WTC11 (cell line): Measurements from ENCODE around the gene EIF2AK3. TPM values are rescaled to one million over a fixed set of nuclear protein-coding genes. Genes with fewer than 3 reads are reported as not detected.
A peak's percentile ranks its signal among the peaks of the same experiment; 100 is the strongest.

Experiments used
- ATAC-seq: fragments of 200-7000 bp; cut with Tn5 transposase; 2 replicates; pipeline ENCODE4 v1.10.0; 2021; ENCODE audit warnings: mild to moderate bottlenecking, moderate library complexity
- CTCF ChIA-PET: fragments of 300-600 bp; sonication (Branson Sonifier 250); formaldehyde crosslinking; loops from one replicate; lab custom pipeline; 2021; ENCODE audit warnings: antibody characterized with exemption; lab: Charles Lee
- POLR2A ChIA-PET: fragments of 350-600 bp; sonication (Branson Sonifier 250); formaldehyde crosslinking; loops from one replicate; lab custom pipeline; 2021; ENCODE audit warnings: antibody characterized with exemption; lab: Charles Lee
- DNase-seq: peaks from one replicate; pipeline ENCODE4 v3.0.0; 2021; ENCODE audit warnings: low spot score
- H3K27ac Mint-ChIP-seq: 2 replicates; pipeline ENCODE4 v1.8.0; 2021; ENCODE audit warnings: mixed read lengths
- H3K27me3 Mint-ChIP-seq: 2 replicates; pipeline ENCODE4 v1.8.0; 2021; ENCODE audit warnings: low read depth, mild to moderate bottlenecking, moderate library complexity, mixed read lengths
- H3K36me3 Mint-ChIP-seq: 2 replicates; pipeline ENCODE4 v1.8.0; 2021; ENCODE audit warnings: mixed read lengths
- H3K4me1 Mint-ChIP-seq: 2 replicates; pipeline ENCODE4 v1.8.0; 2022; ENCODE audit warnings: mixed read lengths
- H3K4me3 Mint-ChIP-seq: 2 replicates; pipeline ENCODE4 v1.8.0; 2021; ENCODE audit warnings: mild to moderate bottlenecking, moderate library complexity, mixed read lengths
- H3K9me3 Mint-ChIP-seq: 2 replicates; pipeline ENCODE4 v1.8.0; 2021; ENCODE audit warnings: mixed read lengths
- CREM ChIP-seq: sonication (generic); formaldehyde crosslinking; IDR thresholded peaks from 2 replicates; pipeline ENCODE4 v1.8.1; 2022; ENCODE audit warnings: mild to moderate bottlenecking, missing genetic modification reagents, moderate library complexity
- ESRRA ChIP-seq: sonication (generic); formaldehyde crosslinking; IDR thresholded peaks from 2 replicates; pipeline ENCODE4 v1.8.1; 2022; ENCODE audit warnings: mild to moderate bottlenecking, missing genetic modification reagents, borderline replicate concordance
- FOXP1 ChIP-seq: sonication (generic); formaldehyde crosslinking; IDR thresholded peaks from 2 replicates; pipeline ENCODE4 v1.8.0; 2022; ENCODE audit warnings: missing genetic modification reagents, mild to moderate bottlenecking, moderate library complexity, borderline replicate concordance
- GRHL2 ChIP-seq: fragments of 250-450 bp; sonication (Bioruptor Pico); IDR thresholded peaks from 2 replicates; pipeline ENCODE4 v1.8.0; 2022; ENCODE audit warnings: mild to moderate bottlenecking, moderate library complexity; ENCODE audit not compliant: insufficient replicate concordance, severe bottlenecking
- HMGA2 ChIP-seq: fragments of 250-450 bp; sonication (Bioruptor Pico); IDR thresholded peaks from 2 replicates; pipeline ENCODE4 v1.4.0; 2021; ENCODE audit warnings: mild to moderate bottlenecking, moderate library complexity
- IRF2 ChIP-seq: sonication (generic); formaldehyde crosslinking; IDR thresholded peaks from 2 replicates; pipeline ENCODE4 v1.8.0; 2022; ENCODE audit warnings: low read depth, missing genetic modification reagents, borderline replicate concordance
- NR2C2 ChIP-seq: sonication (generic); formaldehyde crosslinking; IDR thresholded peaks from 2 replicates; pipeline ENCODE4 v1.8.0; 2022; ENCODE audit warnings: mild to moderate bottlenecking, missing genetic modification reagents
- NR3C1 ChIP-seq: sonication (generic); formaldehyde crosslinking; conservative IDR thresholded peaks from 2 replicates; pipeline ENCODE4 v1.8.1; 2023; ENCODE audit warnings: low read depth, mild to moderate bottlenecking, missing genetic modification reagents
- OVOL2 ChIP-seq: fragments of 250-450 bp; sonication (Bioruptor Pico); IDR thresholded peaks from 2 replicates; pipeline ENCODE4 v1.9.0; 2021; ENCODE audit warnings: mild to moderate bottlenecking, borderline replicate concordance
- PRRX2 ChIP-seq: fragments of 250-450 bp; sonication (Bioruptor Pico); IDR thresholded peaks from 2 replicates; pipeline ENCODE4 v1.8.0; 2021; ENCODE audit warnings: mild to moderate bottlenecking
- SOX15 ChIP-seq: fragments of 250-450 bp; sonication (Bioruptor Pico); IDR thresholded peaks from 2 replicates; pipeline ENCODE4 v1.9.0; 2021; ENCODE audit warnings: mild to moderate bottlenecking
- ZNF232 ChIP-seq: sonication (generic); formaldehyde crosslinking; IDR thresholded peaks from 2 replicates; pipeline ENCODE4 v1.8.0; 2022; ENCODE audit warnings: mild to moderate bottlenecking, missing genetic modification reagents
- total RNA-seq: library from RNA; stranded (reverse); gene quantifications from 3 replicates; pipeline ENCODE4 v1.2.3, GENCODE V29; 2021
- TF ChIP-seq, protein P1 (sequence below): sonication (generic); formaldehyde crosslinking; IDR thresholded peaks from 2 replicates; pipeline ENCODE4 v1.8.1; 2022; ENCODE audit warnings: mild to moderate bottlenecking, missing genetic modification reagents, moderate library complexity, borderline replicate concordance
- TF ChIP-seq, protein P2 (sequence below): fragments of 250-450 bp; sonication (Bioruptor Pico); IDR thresholded peaks from 2 replicates; pipeline ENCODE4 v1.9.0; 2021; ENCODE audit warnings: mild to moderate bottlenecking
- TF ChIP-seq, protein P3 (sequence below): sonication (generic); formaldehyde crosslinking; conservative IDR thresholded peaks from 2 replicates; pipeline ENCODE4 v1.8.1; 2022; ENCODE audit warnings: mild to moderate bottlenecking, missing genetic modification reagents
- TF ChIP-seq, protein P4 (sequence below): sonication (generic); formaldehyde crosslinking; conservative IDR thresholded peaks from 2 replicates; pipeline ENCODE4 v1.8.1; 2023; ENCODE audit warnings: mild to moderate bottlenecking, low read depth, missing genetic modification reagents, moderate library complexity
- TF ChIP-seq, protein P5 (sequence below): sonication (generic); formaldehyde crosslinking; IDR thresholded peaks from 2 replicates; pipeline ENCODE4 v1.8.1; 2022; ENCODE audit warnings: mild to moderate bottlenecking, moderate library complexity, missing genetic modification reagents
- TF ChIP-seq, protein P6 (sequence below): fragments of 250-450 bp; sonication (Bioruptor Pico); conservative IDR thresholded peaks from 2 replicates; pipeline ENCODE4 v1.9.0; 2021; ENCODE audit warnings: mild to moderate bottlenecking
- TF ChIP-seq, protein P7 (sequence below): fragments of 250-450 bp; sonication (Bioruptor Pico); IDR thresholded peaks from 2 replicates; pipeline ENCODE4 v1.9.0; 2021; ENCODE audit warnings: mild to moderate bottlenecking

The EIF2AK3 gene
- total RNA-seq, 1 experiment from 2014 or later = 20.8 TPM

DNA sequence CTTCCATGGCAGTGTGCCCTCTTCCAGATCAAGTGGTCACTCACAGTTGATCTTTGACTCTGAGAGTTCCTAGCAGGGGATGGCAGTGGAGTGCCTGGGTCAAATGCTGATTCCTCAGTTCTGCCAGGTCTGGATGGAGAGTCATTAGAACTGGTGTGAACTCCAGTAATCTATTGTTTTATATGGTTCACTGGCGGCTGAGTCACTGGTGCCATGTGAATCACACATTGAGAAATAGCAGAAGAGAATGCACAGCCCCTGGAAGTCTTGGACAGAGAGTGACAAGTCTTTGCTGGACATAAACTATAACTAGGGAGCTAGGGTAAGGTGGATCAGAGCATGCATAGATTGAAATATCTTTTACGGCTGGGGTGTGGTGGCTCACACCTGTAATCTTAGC is 86.9 kb downstream of the EIF2AK3 start:
- Mint-ChIP-seq H3K27me3 (no peaks in the 10 kb centered on the region), H3K9me3 (peaks cover 25% of the 10 kb centered on the region), H3K27ac (0 out of 2 replicates have a peak overlapping the region, but pooled peaks have one; percentile 11), H3K4me1 (peaks cover 31% of the 10 kb centered on the region), H3K4me3 (no peak overlapping the region), H3K36me3 (peaks cover 28% of the 10 kb centered on the region)
- TF ChIP-seq, protein P1, sequence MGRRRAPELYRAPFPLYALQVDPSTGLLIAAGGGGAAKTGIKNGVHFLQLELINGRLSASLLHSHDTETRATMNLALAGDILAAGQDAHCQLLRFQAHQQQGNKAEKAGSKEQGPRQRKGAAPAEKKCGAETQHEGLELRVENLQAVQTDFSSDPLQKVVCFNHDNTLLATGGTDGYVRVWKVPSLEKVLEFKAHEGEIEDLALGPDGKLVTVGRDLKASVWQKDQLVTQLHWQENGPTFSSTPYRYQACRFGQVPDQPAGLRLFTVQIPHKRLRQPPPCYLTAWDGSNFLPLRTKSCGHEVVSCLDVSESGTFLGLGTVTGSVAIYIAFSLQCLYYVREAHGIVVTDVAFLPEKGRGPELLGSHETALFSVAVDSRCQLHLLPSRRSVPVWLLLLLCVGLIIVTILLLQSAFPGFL = no peak
- TF ChIP-seq, protein P2, sequence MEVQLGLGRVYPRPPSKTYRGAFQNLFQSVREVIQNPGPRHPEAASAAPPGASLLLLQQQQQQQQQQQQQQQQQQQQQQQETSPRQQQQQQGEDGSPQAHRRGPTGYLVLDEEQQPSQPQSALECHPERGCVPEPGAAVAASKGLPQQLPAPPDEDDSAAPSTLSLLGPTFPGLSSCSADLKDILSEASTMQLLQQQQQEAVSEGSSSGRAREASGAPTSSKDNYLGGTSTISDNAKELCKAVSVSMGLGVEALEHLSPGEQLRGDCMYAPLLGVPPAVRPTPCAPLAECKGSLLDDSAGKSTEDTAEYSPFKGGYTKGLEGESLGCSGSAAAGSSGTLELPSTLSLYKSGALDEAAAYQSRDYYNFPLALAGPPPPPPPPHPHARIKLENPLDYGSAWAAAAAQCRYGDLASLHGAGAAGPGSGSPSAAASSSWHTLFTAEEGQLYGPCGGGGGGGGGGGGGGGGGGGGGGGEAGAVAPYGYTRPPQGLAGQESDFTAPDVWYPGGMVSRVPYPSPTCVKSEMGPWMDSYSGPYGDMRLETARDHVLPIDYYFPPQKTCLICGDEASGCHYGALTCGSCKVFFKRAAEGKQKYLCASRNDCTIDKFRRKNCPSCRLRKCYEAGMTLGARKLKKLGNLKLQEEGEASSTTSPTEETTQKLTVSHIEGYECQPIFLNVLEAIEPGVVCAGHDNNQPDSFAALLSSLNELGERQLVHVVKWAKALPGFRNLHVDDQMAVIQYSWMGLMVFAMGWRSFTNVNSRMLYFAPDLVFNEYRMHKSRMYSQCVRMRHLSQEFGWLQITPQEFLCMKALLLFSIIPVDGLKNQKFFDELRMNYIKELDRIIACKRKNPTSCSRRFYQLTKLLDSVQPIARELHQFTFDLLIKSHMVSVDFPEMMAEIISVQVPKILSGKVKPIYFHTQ (CRISPR knock-in tag) = no peak
- TF ChIP-seq, protein P3, sequence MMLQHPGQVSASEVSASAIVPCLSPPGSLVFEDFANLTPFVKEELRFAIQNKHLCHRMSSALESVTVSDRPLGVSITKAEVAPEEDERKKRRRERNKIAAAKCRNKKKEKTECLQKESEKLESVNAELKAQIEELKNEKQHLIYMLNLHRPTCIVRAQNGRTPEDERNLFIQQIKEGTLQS (CRISPR knock-in tag) = no peak
- TF ChIP-seq ESRRA (CRISPR knock-in tag) (no peak), FOXP1 (CRISPR knock-in tag) (no peak), GRHL2 (CRISPR knock-in tag) (no peak), OVOL2 (CRISPR knock-in tag) (no peak), IRF2 (CRISPR knock-in tag) (no peak), CREM (CRISPR knock-in tag) (no peak), NR2C2 (no peak), HMGA2 (CRISPR knock-in tag) (no peak), SOX15 (CRISPR knock-in tag) (no peak), PRRX2 (CRISPR knock-in tag) (no peak), NR3C1 (CRISPR knock-in tag) (no peak), ZNF232 (CRISPR knock-in tag) (no peak)
- TF ChIP-seq, protein P4, sequence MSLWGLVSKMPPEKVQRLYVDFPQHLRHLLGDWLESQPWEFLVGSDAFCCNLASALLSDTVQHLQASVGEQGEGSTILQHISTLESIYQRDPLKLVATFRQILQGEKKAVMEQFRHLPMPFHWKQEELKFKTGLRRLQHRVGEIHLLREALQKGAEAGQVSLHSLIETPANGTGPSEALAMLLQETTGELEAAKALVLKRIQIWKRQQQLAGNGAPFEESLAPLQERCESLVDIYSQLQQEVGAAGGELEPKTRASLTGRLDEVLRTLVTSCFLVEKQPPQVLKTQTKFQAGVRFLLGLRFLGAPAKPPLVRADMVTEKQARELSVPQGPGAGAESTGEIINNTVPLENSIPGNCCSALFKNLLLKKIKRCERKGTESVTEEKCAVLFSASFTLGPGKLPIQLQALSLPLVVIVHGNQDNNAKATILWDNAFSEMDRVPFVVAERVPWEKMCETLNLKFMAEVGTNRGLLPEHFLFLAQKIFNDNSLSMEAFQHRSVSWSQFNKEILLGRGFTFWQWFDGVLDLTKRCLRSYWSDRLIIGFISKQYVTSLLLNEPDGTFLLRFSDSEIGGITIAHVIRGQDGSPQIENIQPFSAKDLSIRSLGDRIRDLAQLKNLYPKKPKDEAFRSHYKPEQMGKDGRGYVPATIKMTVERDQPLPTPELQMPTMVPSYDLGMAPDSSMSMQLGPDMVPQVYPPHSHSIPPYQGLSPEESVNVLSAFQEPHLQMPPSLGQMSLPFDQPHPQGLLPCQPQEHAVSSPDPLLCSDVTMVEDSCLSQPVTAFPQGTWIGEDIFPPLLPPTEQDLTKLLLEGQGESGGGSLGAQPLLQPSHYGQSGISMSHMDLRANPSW (CRISPR knock-in tag) = no peak
- TF ChIP-seq, protein P5, sequence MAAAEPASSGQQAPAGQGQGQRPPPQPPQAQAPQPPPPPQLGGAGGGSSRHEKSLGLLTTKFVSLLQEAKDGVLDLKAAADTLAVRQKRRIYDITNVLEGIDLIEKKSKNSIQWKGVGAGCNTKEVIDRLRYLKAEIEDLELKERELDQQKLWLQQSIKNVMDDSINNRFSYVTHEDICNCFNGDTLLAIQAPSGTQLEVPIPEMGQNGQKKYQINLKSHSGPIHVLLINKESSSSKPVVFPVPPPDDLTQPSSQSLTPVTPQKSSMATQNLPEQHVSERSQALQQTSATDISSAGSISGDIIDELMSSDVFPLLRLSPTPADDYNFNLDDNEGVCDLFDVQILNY (CRISPR knock-in tag) = no peak
- TF ChIP-seq, protein P6, sequence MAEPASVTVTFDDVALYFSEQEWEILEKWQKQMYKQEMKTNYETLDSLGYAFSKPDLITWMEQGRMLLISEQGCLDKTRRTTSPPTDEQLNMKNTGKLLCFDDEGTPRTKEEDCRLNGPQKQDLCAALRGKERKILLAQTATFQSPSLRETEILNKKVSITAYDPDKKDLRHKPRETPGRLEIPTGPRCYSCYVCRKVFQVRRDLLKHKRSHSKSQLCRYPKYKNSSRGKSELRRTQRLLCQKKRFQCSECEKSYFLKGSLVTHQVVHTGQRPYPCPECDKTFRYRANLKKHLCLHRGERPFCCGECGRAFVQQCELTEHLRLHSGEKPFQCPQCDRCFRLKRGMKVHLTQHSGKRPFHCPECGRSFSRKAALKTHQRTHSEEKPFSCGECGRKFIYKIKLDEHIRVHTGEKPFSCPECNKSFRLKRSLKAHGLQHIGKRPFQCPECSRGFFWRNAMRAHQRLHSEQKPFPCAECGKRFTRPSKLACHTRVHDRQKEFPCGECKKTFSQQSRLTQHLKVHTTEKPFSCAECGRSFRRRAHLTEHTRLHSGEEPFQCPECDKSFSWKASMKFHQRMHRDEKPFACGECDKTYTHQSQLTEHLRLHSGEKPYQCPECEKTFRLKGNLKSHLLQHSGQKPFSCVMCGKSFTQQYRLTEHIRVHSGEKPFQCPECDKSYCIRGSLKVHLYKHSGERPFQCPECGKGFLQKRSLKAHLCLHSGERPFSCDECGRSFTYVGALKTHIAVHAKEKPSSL = no peak
- TF ChIP-seq, protein P7, sequence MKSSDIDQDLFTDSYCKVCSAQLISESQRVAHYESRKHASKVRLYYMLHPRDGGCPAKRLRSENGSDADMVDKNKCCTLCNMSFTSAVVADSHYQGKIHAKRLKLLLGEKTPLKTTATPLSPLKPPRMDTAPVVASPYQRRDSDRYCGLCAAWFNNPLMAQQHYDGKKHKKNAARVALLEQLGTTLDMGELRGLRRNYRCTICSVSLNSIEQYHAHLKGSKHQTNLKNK (CRISPR knock-in tag) = no peak
- ATAC-seq (no peak), DNase-seq (no peak)
- ChIA-PET CTCF (no interaction called here), POLR2A (no interaction called here)
